GM18519 (cell line): Measurements from ENCODE around the gene CDKN1A.
A peak's percentile ranks its signal among the peaks of the same experiment; 100 is the strongest.

Experiments
- ATAC-seq: cut with Tn5 transposase; IDR thresholded peaks from one replicate; pipeline ENCODE4 v1.9.1; 2021; ENCODE audit warnings: mild to moderate bottlenecking, moderate library complexity; ENCODE audit not compliant: unreplicated experiment, low FRiP score

CDKN1A gene

DNA sequence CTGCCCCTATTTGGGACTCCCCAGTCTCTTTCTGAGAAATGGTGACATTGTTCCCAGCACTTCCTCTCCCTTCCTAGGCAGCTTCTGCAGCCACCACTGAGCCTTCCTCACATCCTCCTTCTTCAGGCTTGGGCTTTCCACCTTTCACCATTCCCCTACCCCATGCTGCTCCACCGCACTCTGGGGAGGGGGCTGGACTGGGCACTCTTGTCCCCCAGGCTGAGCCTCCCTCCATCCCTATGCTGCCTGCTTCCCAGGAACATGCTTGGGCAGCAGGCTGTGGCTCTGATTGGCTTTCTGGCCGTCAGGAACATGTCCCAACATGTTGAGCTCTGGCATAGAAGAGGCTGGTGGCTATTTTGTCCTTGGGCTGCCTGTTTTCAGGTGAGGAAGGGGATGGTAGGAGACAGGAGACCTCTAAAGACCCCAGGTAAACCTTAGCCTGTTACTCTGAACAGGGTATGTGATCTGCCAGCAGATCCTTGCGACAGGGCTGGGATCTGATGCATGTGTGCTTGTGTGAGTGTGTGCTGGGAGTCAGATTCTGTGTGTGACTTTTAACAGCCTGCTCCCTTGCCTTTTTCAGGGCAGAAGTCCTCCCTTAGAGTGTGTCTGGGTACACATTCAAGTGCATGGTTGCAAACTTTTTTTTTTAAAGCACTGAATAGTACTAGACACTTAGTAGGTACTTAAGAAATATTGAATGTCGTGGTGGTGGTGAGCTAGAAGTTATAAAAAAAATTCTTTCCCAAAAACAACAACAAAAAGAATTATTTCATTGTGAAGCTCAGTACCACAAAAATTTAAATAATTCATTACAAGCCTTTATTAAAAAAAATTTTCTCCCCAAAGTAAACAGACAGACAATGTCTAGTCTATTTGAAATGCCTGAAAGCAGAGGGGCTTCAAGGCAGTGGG is 2.1 kb upstream of the CDKN1A start:
- ATAC-seq, result no peak

DNA sequence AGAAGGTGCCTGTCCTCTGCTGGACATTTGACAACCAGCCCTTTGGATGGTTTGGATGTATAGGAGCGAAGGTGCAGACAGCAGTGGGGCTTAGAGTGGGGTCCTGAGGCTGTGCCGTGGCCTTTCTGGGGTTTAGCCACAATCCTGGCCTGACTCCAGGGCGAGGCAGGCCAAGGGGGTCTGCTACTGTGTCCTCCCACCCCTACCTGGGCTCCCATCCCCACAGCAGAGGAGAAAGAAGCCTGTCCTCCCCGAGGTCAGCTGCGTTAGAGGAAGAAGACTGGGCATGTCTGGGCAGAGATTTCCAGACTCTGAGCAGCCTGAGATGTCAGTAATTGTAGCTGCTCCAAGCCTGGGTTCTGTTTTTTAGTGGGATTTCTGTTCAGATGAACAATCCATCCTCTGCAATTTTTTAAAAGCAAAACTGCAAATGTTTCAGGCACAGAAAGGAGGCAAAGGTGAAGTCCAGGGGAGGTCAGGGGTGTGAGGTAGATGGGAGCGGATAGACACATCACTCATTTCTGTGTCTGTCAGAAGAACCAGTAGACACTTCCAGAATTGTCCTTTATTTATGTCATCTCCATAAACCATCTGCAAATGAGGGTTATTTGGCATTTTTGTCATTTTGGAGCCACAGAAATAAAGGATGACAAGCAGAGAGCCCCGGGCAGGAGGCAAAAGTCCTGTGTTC is 1.3 kb upstream of the CDKN1A start:
- ATAC-seq, result no peak

DNA sequence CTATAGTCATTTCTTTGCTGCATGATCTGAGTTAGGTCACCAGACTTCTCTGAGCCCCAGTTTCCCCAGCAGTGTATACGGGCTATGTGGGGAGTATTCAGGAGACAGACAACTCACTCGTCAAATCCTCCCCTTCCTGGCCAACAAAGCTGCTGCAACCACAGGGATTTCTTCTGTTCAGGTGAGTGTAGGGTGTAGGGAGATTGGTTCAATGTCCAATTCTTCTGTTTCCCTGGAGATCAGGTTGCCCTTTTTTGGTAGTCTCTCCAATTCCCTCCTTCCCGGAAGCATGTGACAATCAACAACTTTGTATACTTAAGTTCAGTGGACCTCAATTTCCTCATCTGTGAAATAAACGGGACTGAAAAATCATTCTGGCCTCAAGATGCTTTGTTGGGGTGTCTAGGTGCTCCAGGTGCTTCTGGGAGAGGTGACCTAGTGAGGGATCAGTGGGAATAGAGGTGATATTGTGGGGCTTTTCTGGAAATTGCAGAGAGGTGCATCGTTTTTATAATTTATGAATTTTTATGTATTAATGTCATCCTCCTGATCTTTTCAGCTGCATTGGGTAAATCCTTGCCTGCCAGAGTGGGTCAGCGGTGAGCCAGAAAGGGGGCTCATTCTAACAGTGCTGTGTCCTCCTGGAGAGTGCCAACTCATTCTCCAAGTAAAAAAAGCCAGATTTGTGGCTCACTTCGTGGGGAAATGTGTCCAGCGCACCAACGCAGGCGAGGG is 594 bp upstream of the CDKN1A start:
- ATAC-seq, result peak; percentile 1

DNA sequence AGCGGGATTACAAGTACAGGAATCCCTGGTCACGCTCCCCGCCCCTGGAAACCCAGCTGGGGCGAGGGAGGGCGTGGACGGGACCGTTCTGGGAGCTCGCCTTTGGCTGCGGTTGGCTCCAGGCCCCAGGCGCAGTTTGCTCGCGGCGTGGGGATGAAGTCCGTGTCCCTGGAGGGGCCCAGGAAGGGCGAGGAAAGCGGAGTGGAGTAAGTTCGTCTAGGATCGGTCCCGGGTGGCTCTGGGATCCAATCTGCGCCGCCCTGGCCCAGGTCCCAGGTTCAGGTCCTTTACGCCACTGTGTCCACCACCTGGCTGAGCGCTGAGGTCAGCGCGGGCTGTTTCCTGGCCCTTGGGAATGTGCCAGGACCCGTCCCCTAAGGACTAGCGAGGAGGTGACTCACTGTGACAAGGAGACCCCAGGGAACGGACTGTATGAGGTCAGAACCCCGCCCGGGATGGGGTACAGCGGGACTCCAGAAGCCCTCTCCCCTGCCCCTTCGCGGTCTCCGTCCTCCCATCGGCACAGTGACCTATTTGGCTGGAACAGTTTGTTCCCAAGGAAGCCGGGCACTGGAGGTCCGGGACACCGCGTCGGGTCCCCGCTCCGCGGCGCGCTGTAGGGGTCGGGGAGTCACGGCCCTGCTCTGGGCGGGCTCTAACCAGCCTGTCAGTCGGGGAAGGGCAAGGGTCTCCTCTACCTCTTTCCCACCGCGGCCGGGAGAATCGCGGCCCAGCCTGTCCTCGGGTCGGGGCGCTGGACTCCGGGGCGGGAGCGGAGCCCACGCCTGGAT is 724 bp downstream of the CDKN1A start:
- no peak for ATAC-seq

DNA sequence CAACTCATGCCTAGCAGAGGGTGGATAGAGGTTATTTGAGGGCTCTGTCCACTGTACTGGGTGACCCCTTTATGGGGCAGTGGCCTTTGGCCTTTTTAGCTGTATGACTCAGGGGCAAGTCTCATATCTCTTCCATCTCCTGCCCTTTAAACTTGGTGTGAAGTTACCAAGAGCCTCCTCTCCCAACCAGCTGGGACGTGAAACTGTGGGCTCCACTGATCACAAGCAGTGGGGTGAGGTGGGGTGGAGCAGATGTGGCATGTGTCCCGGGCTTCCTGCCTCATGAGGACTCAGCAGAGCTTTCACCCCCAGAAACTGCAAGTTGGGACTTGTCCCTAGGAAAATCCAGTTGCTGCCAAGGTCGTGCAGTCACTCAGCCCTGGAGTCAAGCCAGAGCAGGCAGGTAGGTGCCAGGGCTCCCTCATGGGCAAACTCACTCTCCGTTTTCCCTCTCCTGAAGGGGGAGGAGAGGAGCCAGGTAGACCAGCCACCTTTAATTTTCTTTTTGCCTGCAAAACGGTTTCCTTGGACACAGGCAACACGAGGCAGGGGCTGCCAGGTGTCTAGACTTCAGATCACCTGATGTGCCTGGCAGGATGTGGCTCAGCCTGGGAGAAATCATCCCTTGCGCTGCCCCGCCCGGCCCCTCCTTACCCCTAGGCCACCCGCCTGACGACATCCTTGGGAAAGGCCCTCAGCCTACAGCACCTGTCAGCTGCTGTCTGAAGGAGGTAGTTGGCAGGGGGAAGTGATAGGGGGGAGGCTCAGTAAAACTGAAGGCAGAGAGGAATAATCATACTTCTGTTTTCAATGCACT is 4.0 kb downstream of the CDKN1A start:
- no peak for ATAC-seq

DNA sequence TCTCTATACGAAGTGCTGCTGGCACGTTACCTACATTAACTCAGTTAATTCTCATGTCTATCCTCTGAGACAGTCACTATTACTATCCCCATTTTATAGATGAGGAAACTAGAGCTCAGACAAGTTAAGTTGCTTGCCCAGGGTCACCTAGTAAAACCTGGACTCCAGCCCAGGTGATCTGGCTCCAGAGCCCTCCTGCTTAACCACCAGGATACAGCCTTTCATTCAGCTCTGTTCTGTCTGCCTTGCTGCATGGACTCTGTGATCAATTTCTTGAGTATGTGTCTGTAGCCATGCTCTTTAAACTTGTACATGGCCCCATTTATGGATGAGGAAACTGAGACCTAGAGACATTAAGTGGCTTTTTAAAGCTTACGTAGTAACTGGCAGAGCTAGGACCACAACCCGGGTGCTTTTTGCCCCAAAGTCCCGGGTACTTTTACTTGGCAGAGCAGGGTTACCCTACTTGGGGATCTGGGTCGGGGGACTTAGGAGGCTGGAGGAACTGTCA is 4.7 kb downstream of the CDKN1A start:
- no peak for ATAC-seq

DNA sequence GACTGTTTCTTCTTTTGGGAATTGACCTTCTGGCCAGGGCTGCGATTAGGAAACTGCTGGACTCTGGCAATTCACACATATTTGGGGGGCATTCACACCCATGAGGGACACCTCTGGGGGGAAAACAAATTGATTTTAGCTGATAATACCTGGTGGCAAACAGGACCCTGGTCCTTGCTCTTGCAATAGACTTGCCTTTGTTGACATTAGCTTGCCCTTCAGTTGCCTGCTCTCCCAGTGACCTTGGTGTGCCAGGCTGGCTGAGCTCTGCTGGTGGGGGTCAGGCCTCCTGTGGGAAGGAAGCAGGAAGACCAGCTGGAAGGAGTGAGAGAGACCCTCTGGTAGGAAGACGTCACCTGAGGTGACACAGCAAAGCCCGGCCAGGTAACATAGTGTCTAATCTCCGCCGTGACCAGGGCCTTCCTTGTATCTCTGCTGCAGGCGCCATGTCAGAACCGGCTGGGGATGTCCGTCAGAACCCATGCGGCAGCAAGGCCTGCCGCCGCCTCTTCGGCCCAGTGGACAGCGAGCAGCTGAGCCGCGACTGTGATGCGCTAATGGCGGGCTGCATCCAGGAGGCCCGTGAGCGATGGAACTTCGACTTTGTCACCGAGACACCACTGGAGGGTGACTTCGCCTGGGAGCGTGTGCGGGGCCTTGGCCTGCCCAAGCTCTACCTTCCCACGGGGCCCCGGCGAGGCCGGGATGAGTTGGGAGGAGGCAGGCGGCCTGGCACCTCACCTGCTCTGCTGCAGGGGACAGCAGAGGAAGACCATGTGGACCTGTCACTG is 5.3 kb downstream of the CDKN1A start:
- ATAC-seq, result no peak

DNA sequence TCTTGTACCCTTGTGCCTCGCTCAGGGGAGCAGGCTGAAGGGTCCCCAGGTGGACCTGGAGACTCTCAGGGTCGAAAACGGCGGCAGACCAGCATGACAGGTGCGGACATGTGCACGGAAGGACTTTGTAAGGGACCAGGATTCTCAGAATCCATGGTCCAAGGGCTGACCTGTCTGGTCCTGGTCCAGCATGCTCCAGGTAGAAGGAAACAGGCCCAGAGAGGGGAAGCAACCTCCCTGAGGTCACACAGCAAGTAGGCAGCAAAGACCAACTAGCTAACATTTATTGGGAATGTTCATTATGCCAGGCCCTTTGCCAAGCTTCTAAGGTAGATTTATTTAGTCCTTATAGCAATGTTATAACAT is 5.9 kb downstream of the CDKN1A start:
- no peak for ATAC-seq

DNA sequence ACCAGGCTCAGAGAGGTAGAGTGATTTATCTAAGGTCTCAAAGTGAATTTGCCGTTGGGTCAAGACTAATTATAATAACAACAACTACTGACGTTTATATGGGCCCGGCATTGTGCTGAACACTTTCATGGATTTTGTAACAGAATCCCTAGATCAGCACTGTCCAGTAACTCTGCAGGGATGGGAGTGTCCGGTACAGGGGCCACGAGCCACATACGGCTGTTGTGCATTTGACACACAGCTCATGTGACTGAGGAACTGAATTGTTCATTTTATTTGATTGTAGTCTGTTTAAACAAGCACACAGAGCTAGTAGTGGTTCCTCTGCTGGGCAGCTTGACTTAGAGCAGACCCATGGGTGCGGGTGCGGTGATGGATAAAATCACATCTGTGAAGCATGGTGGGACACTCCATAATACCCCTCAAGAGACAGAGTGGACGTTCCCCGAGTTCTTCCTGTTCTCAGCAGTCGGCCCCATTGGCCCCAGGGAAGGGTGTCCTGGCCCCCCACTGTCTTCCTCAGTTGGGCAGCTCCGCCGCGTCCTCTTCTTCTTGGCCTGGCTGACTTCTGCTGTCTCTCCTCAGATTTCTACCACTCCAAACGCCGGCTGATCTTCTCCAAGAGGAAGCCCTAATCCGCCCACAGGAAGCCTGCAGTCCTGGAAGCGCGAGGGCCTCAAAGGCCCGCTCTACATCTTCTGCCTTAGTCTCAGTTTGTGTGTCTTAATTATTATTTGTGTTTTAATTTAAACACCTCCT is 6.8 kb downstream of the CDKN1A start:
- ATAC-seq, result no peak

DNA sequence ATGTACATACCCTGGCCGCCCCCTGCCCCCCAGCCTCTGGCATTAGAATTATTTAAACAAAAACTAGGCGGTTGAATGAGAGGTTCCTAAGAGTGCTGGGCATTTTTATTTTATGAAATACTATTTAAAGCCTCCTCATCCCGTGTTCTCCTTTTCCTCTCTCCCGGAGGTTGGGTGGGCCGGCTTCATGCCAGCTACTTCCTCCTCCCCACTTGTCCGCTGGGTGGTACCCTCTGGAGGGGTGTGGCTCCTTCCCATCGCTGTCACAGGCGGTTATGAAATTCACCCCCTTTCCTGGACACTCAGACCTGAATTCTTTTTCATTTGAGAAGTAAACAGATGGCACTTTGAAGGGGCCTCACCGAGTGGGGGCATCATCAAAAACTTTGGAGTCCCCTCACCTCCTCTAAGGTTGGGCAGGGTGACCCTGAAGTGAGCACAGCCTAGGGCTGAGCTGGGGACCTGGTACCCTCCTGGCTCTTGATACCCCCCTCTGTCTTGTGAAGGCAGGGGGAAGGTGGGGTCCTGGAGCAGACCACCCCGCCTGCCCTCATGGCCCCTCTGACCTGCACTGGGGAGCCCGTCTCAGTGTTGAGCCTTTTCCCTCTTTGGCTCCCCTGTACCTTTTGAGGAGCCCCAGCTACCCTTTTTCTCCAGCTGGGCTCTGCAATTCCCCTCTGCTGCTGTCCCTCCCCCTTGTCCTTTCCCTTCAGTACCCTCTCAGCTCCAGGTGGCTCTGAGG is 7.6 kb downstream of the CDKN1A start:
- ATAC-seq, result no peak

DNA sequence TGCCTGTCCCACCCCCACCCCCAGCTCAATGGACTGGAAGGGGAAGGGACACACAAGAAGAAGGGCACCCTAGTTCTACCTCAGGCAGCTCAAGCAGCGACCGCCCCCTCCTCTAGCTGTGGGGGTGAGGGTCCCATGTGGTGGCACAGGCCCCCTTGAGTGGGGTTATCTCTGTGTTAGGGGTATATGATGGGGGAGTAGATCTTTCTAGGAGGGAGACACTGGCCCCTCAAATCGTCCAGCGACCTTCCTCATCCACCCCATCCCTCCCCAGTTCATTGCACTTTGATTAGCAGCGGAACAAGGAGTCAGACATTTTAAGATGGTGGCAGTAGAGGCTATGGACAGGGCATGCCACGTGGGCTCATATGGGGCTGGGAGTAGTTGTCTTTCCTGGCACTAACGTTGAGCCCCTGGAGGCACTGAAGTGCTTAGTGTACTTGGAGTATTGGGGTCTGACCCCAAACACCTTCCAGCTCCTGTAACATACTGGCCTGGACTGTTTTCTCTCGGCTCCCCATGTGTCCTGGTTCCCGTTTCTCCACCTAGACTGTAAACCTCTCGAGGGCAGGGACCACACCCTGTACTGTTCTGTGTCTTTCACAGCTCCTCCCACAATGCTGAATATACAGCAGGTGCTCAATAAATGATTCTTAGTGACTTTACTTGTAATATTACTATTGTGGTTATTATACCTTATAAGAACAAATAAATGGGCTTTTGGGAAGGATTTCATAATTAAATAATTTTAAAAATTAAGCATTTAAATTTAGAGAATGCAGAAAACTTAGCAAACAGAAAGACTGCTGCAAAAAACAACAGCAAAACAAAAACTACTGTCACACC is 8.4 kb downstream of the CDKN1A start:
- no peak for ATAC-seq

DNA sequence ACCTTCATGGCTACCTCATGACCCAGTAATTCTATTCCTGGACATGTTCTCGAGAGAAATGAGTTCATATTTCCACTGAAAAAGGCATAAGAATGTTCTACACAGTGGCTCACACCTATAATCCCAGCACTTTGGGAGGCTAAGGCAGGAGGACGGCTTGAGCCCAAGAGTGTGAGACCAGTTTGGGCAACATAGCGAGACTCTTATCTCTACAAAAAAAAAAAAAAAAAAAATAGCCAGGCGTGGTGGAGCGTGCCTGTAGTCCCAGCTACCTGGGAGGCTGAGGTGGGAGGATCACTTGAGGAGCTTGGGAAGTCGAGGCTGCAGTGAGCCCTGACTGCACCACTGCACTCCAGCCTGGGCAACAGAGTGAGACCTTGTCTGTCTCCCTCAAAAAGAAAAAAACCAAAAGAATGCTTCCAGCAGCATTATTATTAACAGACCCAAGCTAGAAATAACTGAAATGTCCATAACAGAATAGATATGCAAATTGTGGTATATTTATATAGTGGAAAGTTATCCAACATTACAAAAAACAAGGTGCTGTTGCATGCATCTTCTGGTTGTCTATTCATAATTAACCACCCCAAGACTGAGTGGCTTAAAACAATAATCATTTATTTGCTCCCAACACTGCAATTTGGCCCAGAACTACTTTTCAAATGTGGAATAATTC is 9.7 kb downstream of the CDKN1A start:
- no peak for ATAC-seq

DNA sequence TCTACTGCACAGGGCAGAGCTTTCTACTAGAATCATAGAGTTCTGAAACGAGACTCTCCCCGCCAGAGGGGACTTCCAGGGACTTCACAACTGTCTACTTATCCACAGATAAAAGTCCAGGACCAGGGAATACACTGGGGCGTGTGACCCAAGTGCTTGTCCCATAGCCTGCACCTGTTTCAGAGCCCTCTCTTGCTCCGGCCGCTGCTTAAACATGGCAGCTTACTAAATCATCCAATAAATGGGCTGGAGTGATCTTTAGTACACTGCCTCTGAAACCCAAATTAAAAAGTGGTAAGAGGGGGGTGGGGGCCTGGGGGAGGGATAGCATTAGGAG is 10.2 kb downstream of the CDKN1A start:
- no peak for ATAC-seq

DNA sequence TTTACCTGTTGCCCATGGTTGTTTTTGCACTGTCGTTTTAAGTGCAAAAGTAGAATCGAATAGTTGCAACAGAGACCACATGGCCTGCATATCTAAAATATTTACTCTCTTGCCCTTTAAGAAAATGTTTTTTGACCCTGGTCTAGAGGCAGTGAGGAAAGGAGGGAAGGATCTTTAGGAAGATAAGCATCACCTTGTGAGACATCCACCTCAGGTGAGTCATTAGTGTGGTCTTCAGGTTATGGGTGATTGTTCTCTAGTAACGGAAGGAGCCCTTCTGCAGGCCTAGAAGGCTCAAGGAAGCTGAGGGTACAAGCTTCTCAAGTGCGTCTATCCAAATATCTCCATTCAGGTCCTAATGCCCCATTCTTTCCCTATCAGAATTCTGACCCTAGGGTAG is 12.5 kb downstream of the CDKN1A start:
- ATAC-seq, result no peak

DNA sequence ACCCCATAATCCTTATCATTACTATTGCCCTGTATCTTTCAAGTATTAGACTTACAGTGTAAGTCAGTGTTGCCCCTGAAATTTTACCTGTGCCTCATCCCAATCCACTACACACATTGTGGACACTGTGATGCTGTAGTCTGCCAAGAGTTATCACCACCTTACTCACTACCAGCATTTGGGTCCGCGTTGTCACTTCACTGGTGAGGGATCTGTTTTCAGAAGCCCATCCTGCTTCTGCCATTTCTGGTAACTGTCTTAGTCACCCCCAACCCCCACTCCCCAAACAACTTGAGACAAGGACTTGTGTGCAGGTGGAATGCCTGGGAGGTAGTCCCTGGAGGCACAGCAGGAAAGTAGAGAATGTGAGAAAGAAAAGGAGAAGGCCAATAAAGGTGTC is 13.1 kb downstream of the CDKN1A start:
- ATAC-seq, result no peak

DNA sequence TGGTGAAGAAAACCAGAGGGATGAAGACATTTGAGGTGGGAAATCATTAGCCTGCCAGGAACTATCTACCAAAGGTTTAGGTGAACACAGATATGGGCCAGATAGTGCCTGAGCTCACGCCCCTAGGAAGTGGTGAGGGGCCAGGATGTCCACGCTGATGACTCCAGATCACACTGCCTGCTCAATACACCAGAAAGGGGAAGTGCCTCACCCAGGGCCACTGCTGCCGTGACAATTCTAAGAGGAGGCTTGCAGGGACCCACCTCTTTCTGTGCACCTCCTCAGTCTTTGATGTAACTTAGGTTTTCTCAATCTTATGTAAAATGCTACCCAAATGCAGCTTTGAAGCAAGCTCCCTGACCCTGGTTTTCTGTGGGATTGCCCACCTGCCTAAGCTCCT is 13.7 kb downstream of the CDKN1A start:
- ATAC-seq, result no peak
